ENCODE measurements around the gene LSM5. TPM values are rescaled to one million over a fixed set of nuclear protein-coding genes. Genes with fewer than 3 reads are reported as not detected.
"Not testable (repeated sequence)": the region's sequence is repeated elsewhere in the genome, so short reads cannot be mapped to it uniquely, and the experiment has no call there.

LSM5 gene
- total RNA-seq, 1 donor from 2014 or later, result 18.3 TPM

DNA sequence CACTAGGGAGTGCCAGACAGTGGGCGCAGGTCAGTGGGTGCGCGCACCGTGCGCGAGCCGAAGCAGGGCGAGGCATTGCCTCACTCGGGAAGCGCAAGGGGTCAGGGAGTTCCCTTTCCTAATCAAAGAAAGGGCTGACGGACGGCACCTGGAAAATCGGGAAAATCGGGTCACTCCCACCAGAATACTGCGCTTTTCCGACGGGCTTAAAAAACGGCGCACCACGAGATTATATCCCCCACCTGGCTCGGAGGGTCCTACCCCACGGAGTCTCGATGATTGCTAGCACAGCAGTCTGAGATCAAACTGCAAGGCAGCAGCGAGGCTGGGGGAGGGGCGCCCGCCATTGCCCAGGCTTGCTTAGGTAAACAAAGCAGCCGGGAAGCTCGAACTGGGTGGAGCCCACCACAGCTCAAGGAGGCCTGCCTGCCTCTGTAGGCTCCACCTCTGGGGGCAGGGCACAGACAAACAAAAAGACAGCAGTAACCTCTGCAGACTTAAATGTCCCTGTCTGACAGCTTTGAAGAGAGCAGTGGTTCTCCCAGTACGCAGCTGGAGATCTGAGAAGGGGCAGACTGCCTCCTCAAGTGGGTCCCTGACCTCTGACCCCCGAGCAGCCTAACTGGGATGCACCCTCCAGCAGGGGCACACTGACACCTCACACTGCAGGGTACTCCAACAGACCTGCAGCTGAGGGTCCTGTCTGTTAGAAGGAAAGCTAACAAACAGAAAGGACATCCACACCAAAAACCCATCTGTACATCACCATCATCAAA lies 25.4 kb downstream of the LSM5 start:
- not testable (repeated sequence) for H3K9me3 ChIP-seq (ENCODE audit: control insufficient read depth in 3 of 3, low read length in 3 of 3); H3K27ac ChIP-seq (ENCODE audit: low read depth, low read length); H3K27me3 ChIP-seq (ENCODE audit: control insufficient read depth in 3 of 3, insufficient read depth in 3 of 3, low read length in 3 of 3); H3K36me3 ChIP-seq (ENCODE audit: control insufficient read depth in 3 of 3, insufficient read depth in 3 of 3, low read length in 3 of 3); H3K9ac ChIP-seq (ENCODE audit: low read depth in 1 of 3, low read length in 3 of 3); H3K4me1 ChIP-seq (ENCODE audit: control insufficient read depth in 3 of 3, insufficient read depth in 3 of 3, low read length in 3 of 3); H3K4me3 ChIP-seq (ENCODE audit: low read length in 3 of 3)

- H3K27me3 ChIP-seq (ENCODE audit: control insufficient read depth in 3 of 3, insufficient read depth in 3 of 3, low read length in 3 of 3), result no peaks in the 10 kb centered on the region
- H3K36me3 ChIP-seq (ENCODE audit: control insufficient read depth in 3 of 3, insufficient read depth in 3 of 3, low read length in 3 of 3), result no peaks in the 10 kb centered on the region
- H3K9me3 ChIP-seq (ENCODE audit: control insufficient read depth in 3 of 3, low read length in 3 of 3), result no peaks in the 10 kb centered on the region
These were observed 27.2 kb downstream of the LSM5 start for GRCh38 chr7:32462977-32463376.

DNA sequence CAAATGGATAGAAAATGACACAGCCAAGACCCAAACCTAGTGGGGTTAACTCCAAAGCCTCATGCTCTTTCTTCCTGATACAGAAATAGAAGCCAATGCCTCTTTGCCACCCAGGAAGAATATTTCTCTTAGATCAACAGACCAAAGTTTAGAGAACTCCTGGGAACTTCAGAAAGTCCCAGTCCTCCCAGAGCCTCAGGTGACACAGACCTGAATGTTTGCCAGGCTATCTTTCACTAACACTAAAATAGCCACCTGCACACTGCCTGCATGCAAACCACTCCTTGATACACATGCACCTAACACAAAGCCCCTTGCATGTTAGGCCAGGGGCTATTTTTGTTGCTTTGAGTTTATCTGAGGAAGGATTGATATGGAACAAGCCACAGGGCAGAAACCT lies 27.7 kb downstream of the LSM5 start:
- no peak overlapping the region for H3K9ac ChIP-seq (ENCODE audit: low read depth in 1 of 3, low read length in 3 of 3)
- H3K27me3 ChIP-seq (ENCODE audit: control insufficient read depth in 3 of 3, insufficient read depth in 3 of 3, low read length in 3 of 3), result no peaks in the 10 kb centered on the region
- no peak overlapping the region for H3K4me3 ChIP-seq (ENCODE audit: low read length in 3 of 3)
- no peaks in the 10 kb centered on the region for H3K9me3 ChIP-seq (ENCODE audit: control insufficient read depth in 3 of 3, low read length in 3 of 3)
- no peak overlapping the region for H3K27ac ChIP-seq (ENCODE audit: low read depth, low read length)
- H3K4me1 ChIP-seq (ENCODE audit: control insufficient read depth in 3 of 3, insufficient read depth in 3 of 3, low read length in 3 of 3), result peaks cover 5 to 9% (median 7%) of the 10 kb centered on the region in 3 donors
- H3K36me3 ChIP-seq (ENCODE audit: control insufficient read depth in 3 of 3, insufficient read depth in 3 of 3, low read length in 3 of 3), result no peaks in the 10 kb centered on the region

More at GRCh38 chr7:32462977-32463376, 27.2 kb downstream of the LSM5 start:
- peaks cover 5 to 9% (median 7%) of the 10 kb centered on the region in 3 donors for H3K4me1 ChIP-seq (ENCODE audit: control insufficient read depth in 3 of 3, insufficient read depth in 3 of 3, low read length in 3 of 3)
- H3K4me3 ChIP-seq (ENCODE audit: low read length in 3 of 3), result no peak overlapping the region
- H3K27ac ChIP-seq (ENCODE audit: low read depth, low read length), result no peak overlapping the region
- H3K9ac ChIP-seq (ENCODE audit: low read depth in 1 of 3, low read length in 3 of 3), result no peak overlapping the region

- Histone ChIP-seq H3K36me3 (ENCODE audit: control insufficient read depth in 3 of 3, insufficient read depth in 3 of 3, low read length in 3 of 3) (no peaks in the 10 kb centered on the region), H3K9ac (ENCODE audit: low read depth in 1 of 3, low read length in 3 of 3) (no peak overlapping the region), H3K4me3 (ENCODE audit: low read length in 3 of 3) (no peak overlapping the region), H3K27me3 (ENCODE audit: control insufficient read depth in 3 of 3, insufficient read depth in 3 of 3, low read length in 3 of 3) (no peaks in the 10 kb centered on the region), H3K4me1 (ENCODE audit: control insufficient read depth in 3 of 3, insufficient read depth in 3 of 3, low read length in 3 of 3) (peaks cover 5 to 9% (median 7%) of the 10 kb centered on the region in 3 donors), H3K27ac (ENCODE audit: low read depth, low read length) (no peak overlapping the region), H3K9me3 (ENCODE audit: control insufficient read depth in 3 of 3, low read length in 3 of 3) (no peaks in the 10 kb centered on the region)
These were observed 28.7 kb downstream of the LSM5 start for GRCh38 chr7:32461484-32461883.

GRCh38 chr7:32459788-32460187 lies 30.4 kb downstream of the LSM5 start:
- no peaks in the 10 kb centered on the region for H3K36me3 ChIP-seq (ENCODE audit: control insufficient read depth in 3 of 3, insufficient read depth in 3 of 3, low read length in 3 of 3)
- no peaks in the 10 kb centered on the region for H3K9me3 ChIP-seq (ENCODE audit: control insufficient read depth in 3 of 3, low read length in 3 of 3)
- no peak overlapping the region for H3K4me3 ChIP-seq (ENCODE audit: low read length in 3 of 3)
- H3K4me1 ChIP-seq (ENCODE audit: control insufficient read depth in 3 of 3, insufficient read depth in 3 of 3, low read length in 3 of 3), result peaks cover 5 to 9% (median 7%) of the 10 kb centered on the region in 3 donors
- no peak overlapping the region for H3K27ac ChIP-seq (ENCODE audit: low read depth, low read length)
- no peaks in the 10 kb centered on the region for H3K27me3 ChIP-seq (ENCODE audit: control insufficient read depth in 3 of 3, insufficient read depth in 3 of 3, low read length in 3 of 3)
- H3K9ac ChIP-seq (ENCODE audit: low read depth in 1 of 3, low read length in 3 of 3), result no peak overlapping the region

- peaks cover 1 to 6% (median 4%) of the 10 kb centered on the region in 3 donors for H3K4me1 ChIP-seq (ENCODE audit: control insufficient read depth in 3 of 3, insufficient read depth in 3 of 3, low read length in 3 of 3)
- no peaks in the 10 kb centered on the region for H3K27me3 ChIP-seq (ENCODE audit: control insufficient read depth in 3 of 3, insufficient read depth in 3 of 3, low read length in 3 of 3)
- no peak overlapping the region for H3K9ac ChIP-seq (ENCODE audit: low read depth in 1 of 3, low read length in 3 of 3)
- H3K27ac ChIP-seq (ENCODE audit: low read depth, low read length), result no peak overlapping the region
- H3K4me3 ChIP-seq (ENCODE audit: low read length in 3 of 3), result no peak overlapping the region
- H3K36me3 ChIP-seq (ENCODE audit: control insufficient read depth in 3 of 3, insufficient read depth in 3 of 3, low read length in 3 of 3), result no peaks in the 10 kb centered on the region
- no peaks in the 10 kb centered on the region for H3K9me3 ChIP-seq (ENCODE audit: control insufficient read depth in 3 of 3, low read length in 3 of 3)
These were observed 32.2 kb downstream of the LSM5 start for GRCh38 chr7:32458025-32458424.

GRCh38 chr7:32453341-32454011 lies 36.7 kb downstream of the LSM5 start:
- Histone ChIP-seq H3K36me3 (ENCODE audit: control insufficient read depth in 3 of 3, insufficient read depth in 3 of 3, low read length in 3 of 3) (no peaks in the 10 kb centered on the region), H3K9me3 (ENCODE audit: control insufficient read depth in 3 of 3, low read length in 3 of 3) (no peaks in the 10 kb centered on the region), H3K27me3 (ENCODE audit: control insufficient read depth in 3 of 3, insufficient read depth in 3 of 3, low read length in 3 of 3) (no peaks in the 10 kb centered on the region), H3K27ac (ENCODE audit: low read depth, low read length) (no peak overlapping the region), H3K4me1 (ENCODE audit: control insufficient read depth in 3 of 3, insufficient read depth in 3 of 3, low read length in 3 of 3) (no peaks in the 10 kb centered on the region), H3K4me3 (ENCODE audit: low read length in 3 of 3) (no peak overlapping the region), H3K9ac (ENCODE audit: low read depth in 1 of 3, low read length in 3 of 3) (no peak overlapping the region)

- Histone ChIP-seq H3K4me1 (ENCODE audit: control insufficient read depth in 3 of 3, insufficient read depth in 3 of 3, low read length in 3 of 3) (no peaks in the 10 kb centered on the region), H3K27ac (ENCODE audit: low read depth, low read length) (no peak overlapping the region), H3K4me3 (ENCODE audit: low read length in 3 of 3) (no peak overlapping the region), H3K9ac (ENCODE audit: low read depth in 1 of 3, low read length in 3 of 3) (no peak overlapping the region), H3K36me3 (ENCODE audit: control insufficient read depth in 3 of 3, insufficient read depth in 3 of 3, low read length in 3 of 3) (no peaks in the 10 kb centered on the region), H3K27me3 (ENCODE audit: control insufficient read depth in 3 of 3, insufficient read depth in 3 of 3, low read length in 3 of 3) (no peaks in the 10 kb centered on the region), H3K9me3 (ENCODE audit: control insufficient read depth in 3 of 3, low read length in 3 of 3) (peaks cover 0 to 3% (median 0%) of the 10 kb centered on the region in 3 donors)
These were observed 43.0 kb downstream of the LSM5 start for GRCh38 chr7:32447218-32447617.

DNA sequence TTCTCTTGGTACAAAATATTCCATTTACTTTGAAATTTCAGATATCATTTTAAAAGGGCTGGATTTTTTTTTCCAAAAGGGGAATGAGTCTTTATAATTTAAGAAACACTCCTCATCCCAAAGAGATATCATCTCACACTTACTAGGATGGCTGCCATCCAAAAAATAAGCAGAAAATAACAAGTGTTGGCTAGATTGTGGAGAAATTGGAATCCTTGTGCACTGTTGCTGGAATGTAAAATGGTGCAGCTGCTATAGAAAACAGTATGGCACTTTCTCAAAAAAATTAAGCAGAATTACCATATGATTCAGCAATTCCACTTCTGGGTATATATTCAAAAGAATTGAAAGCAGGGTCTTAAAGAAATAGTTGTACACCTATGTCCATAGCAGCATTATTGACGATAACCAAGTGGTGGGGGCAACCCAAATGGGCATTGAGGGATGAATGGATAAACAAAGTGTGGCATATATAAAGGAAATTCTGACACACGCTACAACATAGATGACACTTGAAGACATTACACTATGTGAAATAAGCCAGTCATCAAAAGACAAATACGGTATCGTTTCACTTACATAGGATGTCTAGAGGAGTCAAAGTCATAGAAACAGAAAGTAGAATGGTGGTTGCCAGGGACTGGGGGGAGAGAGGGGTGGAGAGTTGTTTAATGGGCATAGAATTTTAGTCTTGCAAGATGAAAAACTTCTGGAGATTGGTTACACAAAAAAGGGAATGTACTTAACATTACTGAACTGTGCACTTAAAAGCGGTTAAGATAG lies 53.8 kb downstream of the LSM5 start:
- no peaks in the 10 kb centered on the region for H3K27me3 ChIP-seq (ENCODE audit: control insufficient read depth in 3 of 3, insufficient read depth in 3 of 3, low read length in 3 of 3)
- no peak overlapping the region for H3K4me3 ChIP-seq (ENCODE audit: low read length in 3 of 3)
- H3K9ac ChIP-seq (ENCODE audit: low read depth in 1 of 3, low read length in 3 of 3), result no peak overlapping the region
- H3K36me3 ChIP-seq (ENCODE audit: control insufficient read depth in 3 of 3, insufficient read depth in 3 of 3, low read length in 3 of 3), result no peaks in the 10 kb centered on the region
- no peak overlapping the region for H3K27ac ChIP-seq (ENCODE audit: low read depth, low read length)
- H3K9me3 ChIP-seq (ENCODE audit: control insufficient read depth in 3 of 3, low read length in 3 of 3), result no peaks in the 10 kb centered on the region
- no peaks in the 10 kb centered on the region for H3K4me1 ChIP-seq (ENCODE audit: control insufficient read depth in 3 of 3, insufficient read depth in 3 of 3, low read length in 3 of 3)

Data from skeletal muscle tissue (tissue), 4 donors.